Measurements from ENCODE around the gene CDC25B.
A peak's percentile ranks its signal among the peaks of the same experiment; 100 is the strongest.
"Not testable (repeated sequence)": the region's sequence is repeated elsewhere in the genome, so short reads cannot be mapped to it uniquely, and the experiment has no call there.

Gene CDC25B

DNA sequence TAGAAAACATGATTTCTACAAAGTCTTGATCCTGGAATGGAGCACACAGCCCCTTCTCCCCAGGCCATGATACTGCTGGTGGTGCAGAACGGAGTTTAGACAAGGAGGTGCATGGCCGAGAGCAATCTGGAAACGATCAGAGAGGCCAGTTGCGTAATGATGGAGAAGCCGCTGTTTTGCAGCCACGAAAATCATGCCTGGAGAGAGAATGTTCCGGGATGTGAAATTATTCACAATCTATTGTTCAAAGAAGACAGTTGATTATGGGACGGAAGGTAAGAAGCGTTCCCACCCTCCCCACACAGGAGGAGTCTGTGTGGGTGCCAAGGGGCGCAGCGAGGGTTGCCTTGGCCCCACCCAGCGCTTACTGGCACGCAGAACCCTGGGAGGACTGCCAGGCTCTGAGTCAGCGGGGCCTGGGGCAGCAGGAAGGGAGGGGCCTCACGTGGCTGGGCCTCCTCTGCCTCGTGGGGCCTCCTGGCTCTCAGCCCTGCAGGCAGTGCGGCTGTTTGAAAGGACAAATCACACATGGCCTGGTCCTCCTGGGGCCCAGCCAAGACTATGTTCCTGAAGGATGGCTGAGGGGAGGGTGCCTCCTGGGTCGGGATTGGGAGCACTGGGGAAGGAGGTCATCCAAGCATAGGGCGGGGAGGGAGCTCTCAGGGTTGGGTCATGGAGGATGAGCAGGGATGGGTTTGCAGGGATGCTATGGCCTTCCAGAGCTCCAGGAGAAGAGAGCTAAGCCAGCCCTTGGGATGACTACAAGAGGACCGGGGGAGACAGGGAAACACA lies 15.6 kb downstream of the CDC25B start:
- peak; percentile 93 for DNase-seq

DNA sequence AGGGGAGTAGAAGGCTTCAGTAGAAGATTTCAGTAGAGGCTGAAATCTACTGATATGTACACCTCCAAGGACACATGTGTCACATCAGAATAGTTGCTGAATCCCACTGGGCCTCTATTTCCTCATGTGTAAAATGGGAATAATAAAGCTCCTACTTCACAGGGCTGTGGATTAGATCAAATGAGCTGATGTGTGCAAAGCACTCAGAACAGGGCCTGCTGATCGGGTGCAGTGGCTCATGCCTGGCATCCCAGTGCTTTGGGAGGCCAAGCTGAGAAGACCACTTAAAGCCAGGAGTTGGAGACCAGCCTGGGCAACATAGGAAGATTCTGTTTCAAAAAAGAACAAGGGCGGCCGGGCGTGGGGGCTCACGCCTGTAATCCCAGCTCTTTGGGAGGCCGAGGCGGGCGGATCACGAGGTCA lies 16.2 kb downstream of the CDC25B start:
- DNase-seq, result no peak

GRCh38 chr20:3812975-3813847 lies 17.1 kb downstream of the CDC25B start:
- no peak for DNase-seq

DNA sequence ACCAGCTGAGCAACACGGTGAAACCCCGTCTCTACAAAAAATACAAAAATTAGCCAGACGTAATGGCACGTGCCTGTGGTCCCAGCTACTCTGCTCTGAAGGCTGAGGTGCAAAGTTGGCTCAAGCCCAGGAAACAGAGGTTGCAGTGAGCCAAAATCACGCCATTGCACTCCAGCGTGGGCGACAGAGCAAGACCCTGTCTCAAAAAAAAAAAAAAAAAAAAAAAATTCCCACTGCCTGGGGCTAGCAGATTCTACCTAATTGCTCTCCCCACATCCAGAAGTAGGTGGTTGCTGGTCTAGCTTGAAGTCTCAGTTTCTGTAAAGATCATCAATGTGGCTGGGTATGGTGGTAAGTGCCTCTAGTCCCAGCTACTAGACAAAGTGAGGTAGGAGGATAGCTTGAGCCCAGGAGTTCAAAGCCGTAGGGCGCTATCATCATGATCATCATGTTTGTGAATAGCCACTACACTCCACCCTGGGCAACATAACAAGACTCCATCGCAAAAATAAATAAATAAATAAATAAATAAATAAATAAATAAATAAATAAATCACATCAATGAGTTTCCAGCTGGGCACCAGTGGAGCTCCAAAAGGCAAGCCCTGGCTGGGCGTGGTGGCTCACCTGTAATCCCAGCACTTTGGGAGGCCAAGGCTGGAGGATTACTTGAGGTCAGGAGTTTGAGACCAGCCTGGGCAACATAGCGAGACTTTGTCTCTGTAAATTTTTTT lies 17.9 kb downstream of the CDC25B start:
- no peak for DNase-seq

GRCh38 chr20:3814928-3815495 lies 18.9 kb downstream of the CDC25B start:
- no peak for DNase-seq

DNA sequence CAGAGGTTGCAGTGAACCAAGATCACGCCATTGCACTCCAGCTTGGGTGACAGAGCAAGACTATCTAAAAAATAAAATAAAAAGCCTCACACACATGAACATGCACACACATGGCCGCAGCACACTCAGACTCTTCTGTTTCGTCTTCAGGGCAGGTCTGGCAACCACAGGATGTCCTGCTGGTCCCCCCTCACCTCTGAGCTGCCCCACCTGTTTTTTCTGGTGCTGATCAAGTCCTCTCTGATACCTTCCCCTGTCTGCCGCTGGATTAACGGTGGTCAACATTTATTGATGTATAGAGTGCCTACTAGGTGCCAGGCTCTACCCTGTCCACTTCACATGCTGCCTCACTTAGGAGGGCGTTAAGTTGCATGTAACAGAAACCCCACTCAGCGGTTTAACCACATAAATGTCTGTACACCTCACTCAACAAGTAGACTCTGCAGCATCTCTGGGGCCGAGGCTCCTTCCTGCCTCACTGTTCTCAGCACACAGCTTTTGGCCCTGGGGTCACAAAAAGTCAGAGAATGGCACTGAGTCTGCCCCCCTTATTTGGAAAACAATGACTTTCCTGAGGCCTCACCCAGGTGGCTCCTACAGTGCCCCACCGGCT lies 19.7 kb downstream of the CDC25B start:
- DNase-seq, result no peak

DNA sequence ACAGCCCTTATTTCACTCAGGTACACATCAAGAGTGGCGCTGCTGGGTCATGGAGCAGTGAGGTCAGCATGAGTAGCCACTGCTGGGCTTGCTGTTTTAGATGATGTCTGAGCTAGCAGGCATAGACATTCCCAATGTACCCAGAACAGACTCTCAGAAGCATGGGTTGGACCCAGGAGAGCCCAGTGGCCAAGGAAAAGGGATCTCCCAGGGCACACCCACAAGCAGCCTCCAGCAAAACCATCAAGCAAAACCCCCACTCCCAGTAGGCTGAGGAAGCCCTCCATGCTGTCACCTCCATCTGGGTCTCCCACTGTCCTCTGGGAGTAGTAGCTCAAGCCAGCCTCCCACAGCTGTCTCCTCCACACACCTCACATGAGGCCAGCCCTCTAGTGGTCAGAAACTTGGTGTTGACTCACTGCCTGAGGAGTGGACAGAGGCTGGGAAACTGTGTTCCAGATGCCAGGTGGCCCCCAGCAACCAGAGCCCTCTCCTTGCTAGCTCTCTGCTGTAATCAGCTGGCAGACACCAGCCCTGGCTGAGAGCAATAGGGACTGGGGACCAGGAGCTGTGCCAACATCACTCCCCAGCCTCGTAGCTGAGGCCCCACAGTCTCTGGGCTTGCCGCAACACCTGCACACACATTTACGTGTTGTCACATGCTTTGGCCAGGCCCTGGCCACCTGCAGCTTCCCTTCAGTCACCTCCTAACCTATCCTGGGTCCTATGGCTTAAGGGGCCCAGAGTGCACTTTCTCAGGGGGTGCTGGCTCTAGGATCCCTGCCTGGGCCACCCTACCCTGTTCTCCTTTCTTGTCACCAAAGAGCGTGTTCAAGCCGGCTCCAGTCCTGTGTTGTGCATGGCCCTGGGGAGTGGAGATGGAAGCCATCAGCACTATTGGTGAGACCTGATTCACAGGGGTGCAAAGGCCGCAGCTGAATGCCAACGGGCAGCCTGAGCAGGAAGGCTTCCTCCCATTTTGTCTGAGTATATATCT lies 22.3 kb downstream of the CDC25B start:
- no peak for DNase-seq

DNA sequence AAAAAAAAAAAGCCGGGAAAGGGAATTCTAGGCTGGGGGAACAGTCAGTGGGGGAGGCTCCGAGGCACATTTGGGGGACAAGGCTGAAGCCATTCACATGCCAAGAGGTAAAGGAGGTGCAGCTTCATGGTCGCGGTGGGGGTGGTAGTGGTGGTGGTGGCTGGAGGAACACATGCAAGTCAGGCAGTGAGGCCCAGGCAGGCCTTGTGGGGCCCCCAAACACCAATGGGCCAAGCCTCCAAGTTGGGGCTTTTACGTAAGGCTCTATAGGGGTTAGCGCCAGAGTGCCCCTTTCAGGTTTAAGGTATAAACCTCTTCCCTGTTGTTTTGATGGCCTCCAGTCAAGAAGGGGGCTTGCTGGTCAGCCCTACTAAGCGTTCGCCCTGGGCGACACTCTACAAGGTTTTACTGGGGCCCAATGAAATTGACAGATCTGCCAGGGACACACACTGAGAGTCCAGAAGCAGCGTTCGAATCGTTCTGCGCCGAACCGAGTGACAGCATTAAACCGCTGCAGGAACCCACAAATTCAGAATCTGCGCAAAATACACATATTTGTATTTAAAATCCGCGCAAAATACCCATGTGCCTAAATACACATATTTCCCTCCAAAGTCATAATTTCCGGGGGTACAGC lies 23.4 kb downstream of the CDC25B start:
- DNase-seq, result no peak

DNA sequence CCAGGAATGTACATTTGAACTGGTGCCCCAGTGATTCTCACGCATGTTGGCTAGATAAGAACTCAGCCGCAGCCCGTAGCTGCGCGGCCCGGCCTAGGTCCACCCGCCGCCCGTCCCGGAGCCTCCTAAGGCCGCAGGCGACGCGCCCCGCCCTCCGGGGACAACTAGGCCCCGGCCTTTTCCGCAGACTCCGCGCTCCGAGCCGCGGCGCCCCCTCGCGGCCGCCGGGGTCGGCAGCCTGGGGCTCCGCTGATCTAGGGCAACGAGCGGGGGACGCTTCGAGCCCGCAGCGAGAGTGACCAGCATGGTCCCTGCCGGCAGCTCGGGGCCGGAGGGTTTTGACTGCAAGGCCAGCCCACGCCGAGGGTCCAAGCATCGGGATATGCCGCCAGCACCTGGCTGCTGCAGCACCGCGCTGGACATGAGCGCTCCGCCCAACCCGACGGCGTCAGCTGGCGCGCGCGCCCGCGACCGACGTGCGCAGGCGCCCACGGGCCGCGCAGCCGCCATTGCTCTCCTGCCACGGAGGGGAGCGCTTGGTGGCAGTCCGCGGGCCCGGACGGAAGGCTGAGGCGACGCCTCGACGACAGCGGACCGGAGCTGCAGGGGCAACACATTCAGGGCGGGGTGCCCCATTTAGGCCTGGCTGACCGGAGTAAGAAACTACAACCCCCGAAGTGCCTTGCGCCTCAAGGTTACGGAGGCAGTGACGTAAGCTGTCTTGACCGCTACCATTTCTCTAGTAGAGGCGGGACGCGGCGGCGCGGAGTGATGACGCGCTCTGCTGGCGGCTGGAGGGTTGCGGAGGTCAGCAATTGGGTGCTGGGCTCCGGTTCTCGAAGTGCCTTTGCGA lies 24.2 kb downstream of the CDC25B start, which contains the start of gene AP5S1:
Gene AP5S1 (plus strand): TSS at position 500 of the 853 bp plus-strand sequence. CDS start 1,571 bp downstream, outside the sequence.
- DNase-seq, result peak; percentile 91

DNA sequence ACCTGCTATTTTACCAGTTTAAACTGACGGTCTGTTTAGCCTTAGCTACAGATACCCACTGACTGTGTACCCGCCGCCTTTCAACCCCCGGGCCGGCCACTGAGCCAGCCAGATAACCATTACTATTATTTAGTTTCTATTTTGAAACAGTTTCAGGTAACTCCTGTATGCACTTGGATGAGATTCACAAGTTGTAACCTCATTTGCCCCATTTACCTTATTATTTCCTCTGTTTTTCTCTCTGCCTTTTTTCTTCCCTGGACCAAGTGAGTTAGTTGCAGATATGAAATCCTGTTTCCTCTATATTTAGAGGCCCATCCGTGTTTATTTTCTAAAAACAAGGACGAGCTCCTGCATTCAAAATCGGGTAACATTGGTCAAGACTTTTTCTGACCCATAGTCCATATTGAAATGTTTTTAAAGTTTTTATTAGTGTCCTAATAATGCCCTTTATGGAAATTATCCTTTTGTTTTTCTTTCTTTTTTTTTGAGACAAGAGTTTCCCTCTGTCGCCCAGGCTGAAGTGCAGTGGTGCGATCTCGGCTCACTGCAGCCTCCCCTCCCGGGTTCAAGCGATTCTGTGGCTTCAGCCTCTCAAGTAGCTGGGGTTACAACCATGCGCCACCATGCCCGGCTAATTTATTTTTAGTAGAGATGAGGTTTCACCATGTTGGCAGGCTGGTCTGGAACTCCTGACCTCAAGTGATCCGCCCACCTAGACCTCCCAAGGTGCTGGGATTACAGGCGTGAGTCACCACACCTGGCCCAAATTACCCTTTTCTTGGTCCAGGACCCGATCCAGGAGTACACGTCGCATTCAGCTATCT lies 25.0 kb downstream of the CDC25B start:
- no peak for DNase-seq

DNA sequence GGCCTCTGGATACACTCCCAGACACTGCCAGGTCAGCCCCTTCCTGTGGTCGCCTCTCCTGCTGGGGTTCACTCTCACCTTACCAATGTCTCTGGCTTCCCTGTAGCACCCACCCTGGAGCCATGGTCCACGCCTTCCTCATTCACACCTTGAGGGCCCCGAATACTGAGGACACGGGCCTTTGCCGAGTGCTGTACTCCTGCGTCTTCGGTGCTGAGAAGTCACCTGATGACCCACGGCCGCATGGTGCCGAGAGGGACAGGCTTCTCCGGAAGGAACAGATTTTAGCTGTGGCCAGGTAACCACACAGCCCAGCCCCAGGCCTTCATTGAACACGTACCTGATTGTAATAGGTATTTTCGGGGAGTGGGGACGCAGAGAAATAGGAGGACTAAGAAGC lies 25.9 kb downstream of the CDC25B start:
- no peak for DNase-seq

DNA sequence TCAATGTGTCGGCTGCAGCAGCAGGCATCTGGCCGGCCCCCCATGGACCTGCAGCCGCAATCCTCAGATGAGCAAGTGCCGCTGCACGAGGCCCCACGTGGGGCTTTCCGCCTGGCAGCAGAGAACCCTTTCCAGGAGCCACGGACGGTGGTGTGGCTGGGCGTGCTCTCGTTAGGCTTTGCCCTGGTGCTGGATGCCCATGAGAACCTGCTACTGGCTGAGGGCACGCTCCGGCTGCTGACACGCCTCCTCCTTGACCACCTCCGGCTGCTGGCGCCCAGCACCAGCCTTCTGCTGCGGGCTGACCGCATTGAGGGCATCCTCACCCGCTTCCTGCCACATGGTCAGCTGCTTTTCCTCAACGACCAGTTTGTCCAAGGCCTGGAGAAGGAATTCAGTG lies 27.8 kb downstream of the CDC25B start:
- no peak for DNase-seq

- no peak for DNase-seq
Measured at GRCh38 chr20:3825526-3825925, 29.4 kb downstream of the CDC25B start.

GRCh38 chr20:3826420-3826819 lies 30.3 kb downstream of the CDC25B start:
- DNase-seq, result no peak

- DNase-seq, result no peak
Measured at GRCh38 chr20:3828798-3829197, 32.7 kb downstream of the CDC25B start.

DNA sequence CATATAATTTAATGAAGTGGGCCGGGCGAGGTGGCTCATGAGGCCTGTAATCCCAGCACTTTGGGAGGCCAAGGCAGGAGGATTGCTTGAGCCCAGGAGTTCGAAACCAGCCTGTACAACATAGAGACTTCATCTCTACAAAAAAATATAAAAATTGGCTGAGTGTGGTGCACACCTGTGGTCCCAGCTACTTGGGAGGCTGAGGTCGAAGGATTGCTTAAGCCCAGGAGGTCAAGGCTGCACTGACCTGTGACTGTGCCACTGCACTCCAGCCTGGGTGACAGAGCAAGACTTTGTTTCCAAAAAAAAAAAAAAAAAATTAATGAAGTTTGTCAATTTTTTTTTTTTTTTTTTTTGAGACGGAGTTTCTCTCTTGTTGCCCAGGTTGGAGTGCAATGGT lies 33.8 kb downstream of the CDC25B start:
- not testable (repeated sequence) for DNase-seq

- DNase-seq, result no peak
Measured at GRCh38 chr20:3836132-3836531, 40.0 kb downstream of the CDC25B start.

DNA sequence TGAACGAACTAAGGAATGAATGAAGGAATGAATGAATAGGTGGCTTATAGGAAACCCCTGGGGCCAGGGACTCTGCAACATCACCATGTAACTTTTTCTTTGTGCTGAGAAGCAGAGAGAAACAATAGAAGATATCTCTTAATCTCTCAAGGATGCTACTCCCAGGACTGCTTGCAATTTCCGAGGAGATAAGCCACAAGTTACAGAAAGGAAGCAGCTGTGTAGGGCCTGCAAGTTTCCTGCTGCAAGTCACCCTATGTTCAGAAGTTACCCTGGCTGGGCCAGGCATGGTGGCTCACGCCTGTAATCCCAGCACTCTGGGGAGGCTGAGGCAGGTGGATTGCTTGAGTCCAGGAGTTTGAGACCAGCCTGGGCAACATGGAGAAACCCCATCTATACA lies 43.2 kb downstream of the CDC25B start:
- DNase-seq, result no peak

DNA sequence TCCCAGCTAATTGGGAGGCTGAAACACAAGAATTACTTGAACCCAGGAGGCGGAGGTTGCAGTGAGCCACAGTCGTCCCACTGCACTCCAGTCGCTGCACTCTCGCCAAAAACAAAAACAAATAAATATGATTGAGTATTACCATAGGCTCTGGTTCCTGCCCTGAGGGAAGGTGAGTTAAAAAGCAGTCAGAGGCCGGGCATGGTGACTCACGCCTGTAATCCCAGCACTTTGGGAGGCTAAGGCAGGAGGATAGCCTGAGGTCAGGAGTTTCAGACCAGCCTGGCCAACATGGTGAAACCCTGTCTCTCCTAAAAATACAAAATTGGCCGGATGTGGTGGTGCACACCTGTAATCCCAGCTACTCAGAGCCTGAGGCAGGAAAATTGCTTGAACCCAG lies 44.1 kb downstream of the CDC25B start:
- not testable (repeated sequence) for DNase-seq

Data from stimulated activated CD4-positive, alpha-beta T cell treated with anti-CD3 and anti-CD28 coated beads, Interleukin-4, amount 100 ng/mL, for 24 hours (primary cell).